HG03175 (cell line): Measurements from ENCODE around the gene CCDC30.

Experiments used
- ATAC-seq: cut with Tn5 transposase; IDR thresholded peaks from one replicate; pipeline ENCODE4 v1.9.1; 2021; ENCODE audit warnings: mild to moderate bottlenecking, moderate library complexity; ENCODE audit not compliant: unreplicated experiment

The CCDC30 gene

GRCh38 chr1:42462828-42463763, at the start of gene CCDC30:
CCDC30 (plus strand) TSS chr1:42463286; CDS start chr1:42480552, 17,266 bp downstream.
- peak; percentile 98 for ATAC-seq

- no peak for ATAC-seq
These were observed 48.3 kb upstream of the CCDC30 start for GRCh38 chr1:42414551-42415496.

- no peak for ATAC-seq
These were observed 45.9 kb upstream of the CCDC30 start for GRCh38 chr1:42417166-42417565.

- ATAC-seq: no peak
These were observed 44.6 kb upstream of the CCDC30 start for GRCh38 chr1:42418516-42418915.

GRCh38 chr1:42419126-42419821, 43.8 kb upstream of the CCDC30 start:
- ATAC-seq: no peak

- no peak for ATAC-seq
These were observed 43.0 kb upstream of the CCDC30 start for GRCh38 chr1:42420121-42420520.

GRCh38 chr1:42420911-42421585, 42.0 kb upstream of the CCDC30 start:
- no peak for ATAC-seq

GRCh38 chr1:42422737-42423136, 40.3 kb upstream of the CCDC30 start:
- no peak for ATAC-seq

- ATAC-seq: no peak
These were observed 39.4 kb upstream of the CCDC30 start for GRCh38 chr1:42423681-42424080.

- ATAC-seq: no peak
These were observed 38.9 kb upstream of the CCDC30 start for GRCh38 chr1:42424201-42424600.

- ATAC-seq: no peak
These were observed 35.8 kb upstream of the CCDC30 start for GRCh38 chr1:42427240-42427639.

GRCh38 chr1:42429603-42430002, 33.5 kb upstream of the CCDC30 start:
- no peak for ATAC-seq

GRCh38 chr1:42430286-42431135, 32.6 kb upstream of the CCDC30 start:
- no peak for ATAC-seq

- no peak for ATAC-seq
These were observed 31.6 kb upstream of the CCDC30 start for GRCh38 chr1:42431514-42431913.

GRCh38 chr1:42432714-42433113, 30.4 kb upstream of the CCDC30 start:
- ATAC-seq: no peak

GRCh38 chr1:42433369-42433768, 29.7 kb upstream of the CCDC30 start:
- no peak for ATAC-seq

GRCh38 chr1:42434340-42434739, 28.7 kb upstream of the CCDC30 start:
- ATAC-seq: no peak

- no peak for ATAC-seq
These were observed 23.1 kb upstream of the CCDC30 start for GRCh38 chr1:42439940-42440339.

- ATAC-seq: no peak
These were observed 20.4 kb upstream of the CCDC30 start for GRCh38 chr1:42442662-42443061.
